ENCODE results near the gene SHC4. TPM values are rescaled to one million over a fixed set of nuclear protein-coding genes. Genes with fewer than 3 reads are reported as not detected.
A peak's percentile ranks its signal among the peaks of the same experiment; 100 is the strongest.

The SHC4 gene
- total RNA-seq, 3 donors from 2014 or later = 0.16 to 4.0 (median 1.3) TPM

DNA sequence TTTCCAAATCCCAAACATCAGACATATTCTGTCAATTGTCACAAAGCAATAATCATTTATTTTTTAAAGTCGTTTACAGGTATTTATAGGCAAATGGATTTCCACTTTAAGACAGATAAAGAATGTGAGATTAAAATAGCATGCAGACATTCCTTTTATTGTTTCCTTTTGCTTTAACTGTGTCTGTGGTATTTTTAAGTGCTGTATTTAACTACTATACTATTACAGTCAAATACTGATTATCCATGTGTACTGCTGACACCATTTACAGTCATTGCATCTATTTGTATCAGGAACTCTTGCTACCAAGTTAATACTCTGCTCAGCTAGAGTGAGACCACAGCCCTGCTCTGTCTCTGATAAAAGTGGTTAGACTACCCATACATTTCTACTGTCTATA, 140.0 kb downstream of the SHC4 start:
- Histone ChIP-seq H3K36me3 (no peaks in the 10 kb centered on the region), H3K27ac (no peak overlapping the region), H3K27me3 (no peaks in the 10 kb centered on the region), H3K9me3 (no peaks in the 10 kb centered on the region), H3K4me3 (no peak overlapping the region), H3K4me1 (no peaks in the 10 kb centered on the region)
- TF ChIP-seq, protein P1, sequence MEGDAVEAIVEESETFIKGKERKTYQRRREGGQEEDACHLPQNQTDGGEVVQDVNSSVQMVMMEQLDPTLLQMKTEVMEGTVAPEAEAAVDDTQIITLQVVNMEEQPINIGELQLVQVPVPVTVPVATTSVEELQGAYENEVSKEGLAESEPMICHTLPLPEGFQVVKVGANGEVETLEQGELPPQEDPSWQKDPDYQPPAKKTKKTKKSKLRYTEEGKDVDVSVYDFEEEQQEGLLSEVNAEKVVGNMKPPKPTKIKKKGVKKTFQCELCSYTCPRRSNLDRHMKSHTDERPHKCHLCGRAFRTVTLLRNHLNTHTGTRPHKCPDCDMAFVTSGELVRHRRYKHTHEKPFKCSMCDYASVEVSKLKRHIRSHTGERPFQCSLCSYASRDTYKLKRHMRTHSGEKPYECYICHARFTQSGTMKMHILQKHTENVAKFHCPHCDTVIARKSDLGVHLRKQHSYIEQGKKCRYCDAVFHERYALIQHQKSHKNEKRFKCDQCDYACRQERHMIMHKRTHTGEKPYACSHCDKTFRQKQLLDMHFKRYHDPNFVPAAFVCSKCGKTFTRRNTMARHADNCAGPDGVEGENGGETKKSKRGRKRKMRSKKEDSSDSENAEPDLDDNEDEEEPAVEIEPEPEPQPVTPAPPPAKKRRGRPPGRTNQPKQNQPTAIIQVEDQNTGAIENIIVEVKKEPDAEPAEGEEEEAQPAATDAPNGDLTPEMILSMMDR (IDR thresholded peaks at IDR 0.05) = no peak
- no peak for TF ChIP-seq POLR2AphosphoS5 (IDR thresholded peaks at IDR 0.05)
- no peak for DNase-seq (ENCODE audit: low spot score in 2 of 2)
- intact Hi-C loops (cut with DNase I; ENCODE audit: low total_unique reads) = no loop called here

DNA sequence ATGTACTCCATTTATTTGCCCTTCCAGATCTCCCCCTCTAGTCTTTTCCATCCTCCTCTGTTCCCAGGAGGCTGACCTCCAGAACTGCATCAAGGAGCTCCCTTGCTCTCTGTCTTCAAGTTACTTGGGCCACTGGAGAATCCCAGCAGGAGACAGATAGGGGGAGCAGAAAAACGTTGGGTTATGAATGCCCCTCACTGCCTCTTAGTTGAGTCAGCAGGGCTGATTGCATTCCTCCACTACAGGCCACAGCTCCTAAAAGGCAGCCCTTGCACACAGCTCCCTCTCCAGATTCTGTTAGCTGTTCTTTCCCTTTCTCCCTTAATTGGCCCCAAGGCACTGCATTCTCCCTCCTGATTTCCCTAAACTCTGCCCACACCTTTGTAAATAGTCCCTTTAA, 140.5 kb downstream of the SHC4 start:
- no peak for TF ChIP-seq POLR2A (IDR thresholded peaks at IDR 0.05)
- TF ChIP-seq, protein P1 (IDR thresholded peaks at IDR 0.05) = no peak
- no peak for TF ChIP-seq POLR2AphosphoS5 (IDR thresholded peaks at IDR 0.05)
- no peak overlapping the region for H3K27ac ChIP-seq
- no peak for DNase-seq (ENCODE audit: low spot score in 2 of 2)
- H3K27me3 ChIP-seq = no peaks in the 10 kb centered on the region
- intact Hi-C loops (cut with DNase I; ENCODE audit: low total_unique reads) = no loop called here
- no peaks in the 10 kb centered on the region for H3K9me3 ChIP-seq
- no peaks in the 10 kb centered on the region for H3K4me1 ChIP-seq
- H3K4me3 ChIP-seq = no peak overlapping the region
- no peaks in the 10 kb centered on the region for H3K36me3 ChIP-seq

- Histone ChIP-seq H3K27ac (no peak overlapping the region), H3K36me3 (no peaks in the 10 kb centered on the region), H3K27me3 (no peaks in the 10 kb centered on the region), H3K4me3 (no peak overlapping the region), H3K9me3 (no peaks in the 10 kb centered on the region), H3K4me1 (no peaks in the 10 kb centered on the region)
- DNase-seq (ENCODE audit: low spot score in 2 of 2) = no peak
- TF ChIP-seq, protein P1 (IDR thresholded peaks at IDR 0.05) = no peak
- no peak for TF ChIP-seq POLR2AphosphoS5 (IDR thresholded peaks at IDR 0.05)
- TF ChIP-seq POLR2A (IDR thresholded peaks at IDR 0.05) = no peak
- intact Hi-C loops (cut with DNase I; ENCODE audit: low total_unique reads) = no loop called here
Observed at GRCh38 chr15:48814286-48814685, 149.4 kb downstream of the SHC4 start.

GRCh38 chr15:48811325-48811958, 152.3 kb downstream of the SHC4 start:
- Histone ChIP-seq H3K9me3 (no peaks in the 10 kb centered on the region), H3K27me3 (no peaks in the 10 kb centered on the region), H3K4me3 (peak overlapping the region; percentile 70 to 91 (median 85)), H3K27ac (peak overlapping the region in 1 of 2 donors; percentile 76), H3K36me3 (no peaks in the 10 kb centered on the region), H3K4me1 (no peaks in the 10 kb centered on the region)
- intact Hi-C loops (cut with DNase I; ENCODE audit: low total_unique reads) = no loop called here
- no peak for TF ChIP-seq POLR2A (IDR thresholded peaks at IDR 0.05)
- TF ChIP-seq, protein P1 (IDR thresholded peaks at IDR 0.05) = no peak
- no peak for TF ChIP-seq POLR2AphosphoS5 (IDR thresholded peaks at IDR 0.05)
- DNase-seq (ENCODE audit: low spot score in 2 of 2) = no peak

GRCh38 chr15:48810414-48811324, 153.1 kb downstream of the SHC4 start, which contains the start of gene CEP152:
Gene CEP152 (minus strand): TSS chr15:48811069. CDS start chr15:48805649, 5,420 bp downstream.
- intact Hi-C loops (cut with DNase I; ENCODE audit: low total_unique reads) = no loop called here
- no peaks in the 10 kb centered on the region for H3K4me1 ChIP-seq
- H3K27me3 ChIP-seq = no peaks in the 10 kb centered on the region
- TF ChIP-seq POLR2A (IDR thresholded peaks at IDR 0.05) (no peak), POLR2AphosphoS5 (IDR thresholded peaks at IDR 0.05) (peak in 2 of 3 donors; percentile 29 to 58)
- TF ChIP-seq, protein P1 (IDR thresholded peaks at IDR 0.05) = no peak
- peak within 1 kb of the TSS; percentile 70 to 91 (median 85) for H3K4me3 ChIP-seq
- no peaks in the 10 kb centered on the region for H3K36me3 ChIP-seq
- no peaks in the 10 kb centered on the region for H3K9me3 ChIP-seq
- DNase-seq (ENCODE audit: low spot score in 2 of 2) = peak; percentile 96 to 98
- peak within 1 kb of the TSS; percentile 49 to 76 for H3K27ac ChIP-seq
